Measurements from ENCODE around the gene NR2E1.

DNA sequence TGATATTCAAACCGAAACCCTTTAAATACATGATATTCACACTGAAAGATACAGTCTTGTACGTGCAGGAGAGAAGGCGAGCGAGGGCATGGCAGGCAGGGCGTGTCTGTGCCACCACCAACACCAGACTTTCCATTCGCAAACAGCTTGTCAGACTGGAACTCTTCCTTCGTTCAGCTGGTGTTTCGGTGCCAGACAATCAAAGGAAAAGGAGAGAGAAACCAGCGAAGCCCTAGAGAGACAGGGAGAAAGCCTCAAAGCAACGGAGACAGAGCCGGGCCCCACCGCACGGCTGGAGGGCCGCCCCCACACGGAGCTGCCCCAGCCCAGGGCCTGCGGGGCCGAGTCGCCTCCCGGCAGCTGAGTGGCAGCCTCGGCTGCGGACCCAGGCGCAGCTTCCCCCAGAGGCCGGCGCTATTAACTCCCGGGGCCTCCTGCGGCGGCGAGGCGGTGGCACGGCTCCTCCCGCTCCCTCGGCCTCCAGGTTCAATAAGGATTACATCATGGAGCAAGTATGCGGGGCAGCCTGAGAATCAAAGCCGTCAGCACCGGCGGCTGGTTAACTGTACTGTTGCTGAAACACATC, 32.1 kb upstream of the NR2E1 start:
- TF ChIP-seq ZNF701 (tag by site-specific recombination; IDR thresholded peaks at IDR 0.05) (no peak), ZNF785 (tag by site-specific recombination; IDR thresholded peaks at IDR 0.05) (no peak), HOXA7 (CRISPR knock-in tag; IDR thresholded peaks at IDR 0.05; ENCODE audit: borderline replicate concordance) (no peak), ZNF670 (tag by site-specific recombination; IDR thresholded peaks at IDR 0.05; ENCODE audit: low read depth) (no peak)

Measured in HEK293 (cell line).